Nephron (organoid): ENCODE data around the gene PRTG.

ENCODE experiments used
- H3K27ac Mint-ChIP-seq, 3 experiments: 2 replicates each; pipeline ENCODE4 v1.8.0; 2020; ENCODE audit warnings: mixed read lengths in 3 of 3, mild to moderate bottlenecking in 2 of 3, moderate library complexity in 1 of 3
- H3K27me3 Mint-ChIP-seq: 2 replicates; pipeline ENCODE4 v1.8.0; 2021; ENCODE audit warnings: low read depth, mild to moderate bottlenecking, moderate library complexity, mixed read lengths
- H3K36me3 Mint-ChIP-seq: 2 replicates; pipeline ENCODE4 v1.8.0; 2020; ENCODE audit warnings: low read depth, mixed read lengths
- H3K4me1 Mint-ChIP-seq: 2 replicates; pipeline ENCODE4 v1.8.0; 2020; ENCODE audit warnings: mixed read lengths
- H3K4me3 Mint-ChIP-seq, 3 experiments: 2 replicates each; pipeline ENCODE4 v1.8.0; 2020; ENCODE audit warnings: mild to moderate bottlenecking in 3 of 3, mixed read lengths in 3 of 3, moderate library complexity in 2 of 3
- H3K9me3 Mint-ChIP-seq: 2 replicates; pipeline ENCODE4 v1.8.0; 2020; ENCODE audit warnings: mixed read lengths
- CTCF ChIP-seq, 3 experiments: fragments of 200-600 bp; sonication (generic); IDR thresholded peaks; one replicate each; pipeline ENCODE4 v1.5.0; 2021; ENCODE audit warnings: antibody characterized with exemption in 3 of 3; ENCODE audit not compliant: unreplicated experiment in 3 of 3

PRTG gene

GRCh38 chr15:55721554-55722185 lies 21.3 kb downstream of the PRTG start:
- no peak overlapping the region for H3K4me3 Mint-ChIP-seq
- no peak for TF ChIP-seq CTCF (IDR thresholded peaks at IDR 0.05; ENCODE audit: unreplicated experiment in 3 of 3)

GRCh38 chr15:55715355-55716076 lies 27.4 kb downstream of the PRTG start:
- no peaks in the 10 kb centered on the region for H3K27me3 Mint-ChIP-seq
- H3K4me1 Mint-ChIP-seq, result peaks cover 5% of the 10 kb centered on the region
- H3K36me3 Mint-ChIP-seq, result peaks cover 25% of the 10 kb centered on the region
- TF ChIP-seq CTCF (IDR thresholded peaks at IDR 0.05; ENCODE audit: unreplicated experiment in 3 of 3), result no peak
- no peak overlapping the region for H3K4me3 Mint-ChIP-seq
- H3K9me3 Mint-ChIP-seq, result no peaks in the 10 kb centered on the region
- peak overlapping the region in 2 of 3 experiments; percentile 32 to 83 for H3K27ac Mint-ChIP-seq

More at GRCh38 chr15:55721554-55722185, 21.3 kb downstream of the PRTG start:
- H3K9me3 Mint-ChIP-seq, result peaks cover 5% of the 10 kb centered on the region
- H3K27me3 Mint-ChIP-seq, result no peaks in the 10 kb centered on the region
- no peak overlapping the region for H3K27ac Mint-ChIP-seq
- peaks cover 60% of the 10 kb centered on the region for H3K36me3 Mint-ChIP-seq
- no peaks in the 10 kb centered on the region for H3K4me1 Mint-ChIP-seq

GRCh38 chr15:55714064-55714463 lies 28.9 kb downstream of the PRTG start:
- Mint-ChIP-seq H3K9me3 (peaks cover 3% of the 10 kb centered on the region), H3K4me3 (no peak overlapping the region), H3K27me3 (no peaks in the 10 kb centered on the region), H3K36me3 (peaks cover 31% of the 10 kb centered on the region), H3K4me1 (peaks cover 5% of the 10 kb centered on the region), H3K27ac (no peak overlapping the region)
- TF ChIP-seq CTCF (IDR thresholded peaks at IDR 0.05; ENCODE audit: unreplicated experiment in 3 of 3), result no peak

GRCh38 chr15:55712363-55712762 lies 30.6 kb downstream of the PRTG start:
- Mint-ChIP-seq H3K4me1 (peaks cover 13% of the 10 kb centered on the region), H3K36me3 (peaks cover 34% of the 10 kb centered on the region), H3K4me3 (no peak overlapping the region), H3K9me3 (peaks cover 3% of the 10 kb centered on the region), H3K27me3 (no peaks in the 10 kb centered on the region), H3K27ac (no peak overlapping the region)
- TF ChIP-seq CTCF (IDR thresholded peaks at IDR 0.05; ENCODE audit: unreplicated experiment in 3 of 3), result no peak

GRCh38 chr15:55710286-55710685 lies 32.7 kb downstream of the PRTG start:
- H3K36me3 Mint-ChIP-seq, result peaks cover 34% of the 10 kb centered on the region
- no peak overlapping the region for H3K27ac Mint-ChIP-seq
- peaks cover 3% of the 10 kb centered on the region for H3K9me3 Mint-ChIP-seq
- H3K27me3 Mint-ChIP-seq, result no peaks in the 10 kb centered on the region
- TF ChIP-seq CTCF (IDR thresholded peaks at IDR 0.05; ENCODE audit: unreplicated experiment in 3 of 3), result no peak
- peaks cover 12% of the 10 kb centered on the region for H3K4me1 Mint-ChIP-seq
- no peak overlapping the region for H3K4me3 Mint-ChIP-seq
